Stimulated activated naive CD8-positive, alpha-beta T cell treated with anti-CD3 and anti-CD28 coated beads, Interleukin-15, amount 100 ng/mL, for 72 hours (primary cell): ENCODE measurements around the gene GNG11.

ENCODE experiments used
- ATAC-seq: fragments of 150-1000 bp; cut with Tn5 transposase; 2 replicates; pipeline ENCODE4 v1.10.0; 2021; ENCODE audit warnings: mild to moderate bottlenecking, moderate library complexity
- DNase-seq, 2 donors: peaks; one replicate each; pipeline ENCODE4 v3.0.0; 2021 to 2022
- H3K27ac Mint-ChIP-seq, 2 donors: one replicate each; pipeline ENCODE4 v1.8.0; 2022; ENCODE audit warnings: mild to moderate bottlenecking in 2 of 2, mixed read lengths in 2 of 2, moderate library complexity in 2 of 2
- H3K27me3 Mint-ChIP-seq: one replicate; pipeline ENCODE4 v1.8.0; 2022; ENCODE audit warnings: mixed read lengths
- H3K4me1 Mint-ChIP-seq: one replicate; pipeline ENCODE4 v1.8.0; 2022; ENCODE audit warnings: mild to moderate bottlenecking, mixed read lengths
- H3K4me3 Mint-ChIP-seq, 2 donors: one replicate each; pipeline ENCODE4 v1.8.0; 2022; ENCODE audit warnings: mild to moderate bottlenecking in 2 of 2, mixed read lengths in 2 of 2, moderate library complexity in 1 of 2
- H3K9me3 Mint-ChIP-seq, 2 donors: one replicate each; pipeline ENCODE4 v1.8.0; 2022; ENCODE audit warnings: mixed read lengths in 2 of 2

Gene GNG11

GRCh38 chr7:93957767-93958166, 36.2 kb downstream of the GNG11 start:
- ATAC-seq (no peak), DNase-seq (no peak)
- H3K4me1 Mint-ChIP-seq, result no peaks in the 10 kb centered on the region
- H3K9me3 Mint-ChIP-seq, result no peaks in the 10 kb centered on the region
- H3K27me3 Mint-ChIP-seq, result no peaks in the 10 kb centered on the region
- no peak overlapping the region for H3K27ac Mint-ChIP-seq
- H3K4me3 Mint-ChIP-seq, result no peak overlapping the region

- no peak overlapping the region for H3K4me3 Mint-ChIP-seq
- H3K9me3 Mint-ChIP-seq, result no peaks in the 10 kb centered on the region
- H3K4me1 Mint-ChIP-seq, result no peaks in the 10 kb centered on the region
- no peak for DNase-seq
- H3K27me3 Mint-ChIP-seq, result no peaks in the 10 kb centered on the region
- no peak overlapping the region for H3K27ac Mint-ChIP-seq
- ATAC-seq, result no peak
Measured at GRCh38 chr7:93958216-93958615, 36.7 kb downstream of the GNG11 start.

GRCh38 chr7:93958651-93959050, 37.1 kb downstream of the GNG11 start:
- no peaks in the 10 kb centered on the region for H3K9me3 Mint-ChIP-seq
- H3K4me3 Mint-ChIP-seq, result no peak overlapping the region
- no peak for ATAC-seq
- no peak for DNase-seq
- H3K27ac Mint-ChIP-seq, result no peak overlapping the region
- no peaks in the 10 kb centered on the region for H3K4me1 Mint-ChIP-seq
- no peaks in the 10 kb centered on the region for H3K27me3 Mint-ChIP-seq

GRCh38 chr7:93960986-93961385, 39.5 kb downstream of the GNG11 start:
- no peak overlapping the region for H3K27ac Mint-ChIP-seq
- H3K4me1 Mint-ChIP-seq, result no peaks in the 10 kb centered on the region
- DNase-seq (no peak), ATAC-seq (no peak)
- H3K4me3 Mint-ChIP-seq, result no peak overlapping the region
- H3K9me3 Mint-ChIP-seq, result no peaks in the 10 kb centered on the region
- H3K27me3 Mint-ChIP-seq, result no peaks in the 10 kb centered on the region

- ATAC-seq (no peak), DNase-seq (no peak)
- no peaks in the 10 kb centered on the region for H3K9me3 Mint-ChIP-seq
- no peaks in the 10 kb centered on the region for H3K4me1 Mint-ChIP-seq
- no peaks in the 10 kb centered on the region for H3K27me3 Mint-ChIP-seq
- no peak overlapping the region for H3K27ac Mint-ChIP-seq
- no peak overlapping the region for H3K4me3 Mint-ChIP-seq
Measured at GRCh38 chr7:93964262-93964661, 42.7 kb downstream of the GNG11 start.

- H3K27ac Mint-ChIP-seq, result no peak overlapping the region
- no peaks in the 10 kb centered on the region for H3K9me3 Mint-ChIP-seq
- DNase-seq (no peak), ATAC-seq (no peak)
- H3K4me1 Mint-ChIP-seq, result no peaks in the 10 kb centered on the region
- no peaks in the 10 kb centered on the region for H3K27me3 Mint-ChIP-seq
- H3K4me3 Mint-ChIP-seq, result no peak overlapping the region
Measured at GRCh38 chr7:93964813-93965212, 43.3 kb downstream of the GNG11 start.

- Mint-ChIP-seq H3K4me3 (no peak overlapping the region), H3K9me3 (no peaks in the 10 kb centered on the region), H3K27me3 (no peaks in the 10 kb centered on the region), H3K4me1 (no peaks in the 10 kb centered on the region), H3K27ac (peak overlapping the region in 1 of 2 donors; percentile 13)
- DNase-seq, result no peak
- ATAC-seq, result no peak
Measured at GRCh38 chr7:93968911-93969620, 47.5 kb downstream of the GNG11 start.

GRCh38 chr7:93972029-93972725, 50.6 kb downstream of the GNG11 start:
- Mint-ChIP-seq H3K27ac (no peak overlapping the region), H3K4me1 (no peaks in the 10 kb centered on the region), H3K27me3 (no peaks in the 10 kb centered on the region), H3K4me3 (no peak overlapping the region), H3K9me3 (no peaks in the 10 kb centered on the region)
- DNase-seq (no peak), ATAC-seq (no peak)

- DNase-seq (no peak), ATAC-seq (no peak)
- H3K27ac Mint-ChIP-seq, result no peak overlapping the region
- no peak overlapping the region for H3K4me3 Mint-ChIP-seq
- H3K4me1 Mint-ChIP-seq, result no peaks in the 10 kb centered on the region
- H3K9me3 Mint-ChIP-seq, result no peaks in the 10 kb centered on the region
- no peaks in the 10 kb centered on the region for H3K27me3 Mint-ChIP-seq
Measured at GRCh38 chr7:93973134-93973533, 51.6 kb downstream of the GNG11 start.

- Mint-ChIP-seq H3K9me3 (no peaks in the 10 kb centered on the region), H3K4me3 (no peak overlapping the region), H3K4me1 (no peaks in the 10 kb centered on the region), H3K27me3 (no peaks in the 10 kb centered on the region), H3K27ac (peak overlapping the region in 1 of 2 donors; percentile 43)
- ATAC-seq (no peak), DNase-seq (no peak)
Measured at GRCh38 chr7:93977211-93977950, 55.8 kb downstream of the GNG11 start.
